Measurements from ENCODE around the gene CDC42EP4.
A peak's percentile ranks its signal among the peaks of the same experiment; 100 is the strongest.
"Not testable (repeated sequence)": the region's sequence is repeated elsewhere in the genome, so short reads cannot be mapped to it uniquely, and the experiment has no call there.

CDC42EP4 gene

DNA sequence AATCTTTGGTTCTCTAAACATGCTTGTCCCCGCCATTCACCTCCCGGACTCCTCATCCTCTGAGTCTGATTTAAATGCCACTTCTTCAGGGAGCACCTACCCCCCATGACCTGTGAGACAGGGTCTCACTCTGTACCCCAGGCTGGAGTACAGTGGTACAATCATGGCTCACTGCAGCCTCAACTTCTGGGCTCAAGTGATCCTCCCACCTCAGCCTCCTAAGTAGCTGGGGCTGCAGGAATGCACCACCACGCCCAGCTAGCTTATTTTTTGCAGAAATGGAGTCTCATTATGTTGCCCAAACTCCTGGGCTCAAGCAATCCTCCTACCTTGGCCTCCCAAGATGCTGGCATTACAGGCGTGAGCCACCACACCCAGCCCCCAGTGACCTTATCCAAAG, 37.3 kb downstream of the CDC42EP4 start:
- no peak for DNase-seq

DNA sequence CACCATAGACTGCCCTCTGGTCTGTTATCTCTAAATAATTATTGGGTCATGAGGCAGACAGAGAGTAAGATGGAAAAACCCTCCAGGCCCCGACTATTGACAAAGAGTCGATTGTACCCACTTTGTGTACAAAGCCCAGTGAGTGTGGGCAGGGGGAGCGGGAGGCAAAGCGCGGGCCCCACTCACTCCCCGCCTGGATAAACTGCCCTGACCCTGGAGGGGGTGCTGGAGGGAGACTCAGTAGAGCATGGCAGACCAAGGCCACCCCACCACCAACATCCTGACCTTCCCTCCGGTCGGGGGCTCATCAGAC, 38.9 kb downstream of the CDC42EP4 start:
- no peak for DNase-seq

DNA sequence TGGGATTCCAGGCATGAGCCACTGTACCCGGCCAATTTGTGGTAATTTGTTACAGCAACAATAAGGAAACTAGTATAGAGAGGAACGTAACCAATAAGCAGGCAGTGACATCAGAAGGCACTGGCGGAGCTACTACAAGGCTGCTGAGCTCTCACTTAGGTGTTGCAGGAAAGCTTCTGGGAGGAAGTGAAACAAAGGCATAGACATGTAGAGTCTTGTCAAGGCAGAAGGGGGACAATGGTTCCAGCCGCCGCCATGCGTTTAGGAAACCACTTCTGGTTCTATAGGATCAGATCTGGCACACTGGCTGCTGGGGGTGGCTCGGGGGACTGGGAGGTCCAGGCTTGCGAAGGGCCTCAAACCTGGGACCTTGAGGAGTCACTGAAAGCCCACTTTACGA, 40.7 kb downstream of the CDC42EP4 start:
- no peak for DNase-seq

DNA sequence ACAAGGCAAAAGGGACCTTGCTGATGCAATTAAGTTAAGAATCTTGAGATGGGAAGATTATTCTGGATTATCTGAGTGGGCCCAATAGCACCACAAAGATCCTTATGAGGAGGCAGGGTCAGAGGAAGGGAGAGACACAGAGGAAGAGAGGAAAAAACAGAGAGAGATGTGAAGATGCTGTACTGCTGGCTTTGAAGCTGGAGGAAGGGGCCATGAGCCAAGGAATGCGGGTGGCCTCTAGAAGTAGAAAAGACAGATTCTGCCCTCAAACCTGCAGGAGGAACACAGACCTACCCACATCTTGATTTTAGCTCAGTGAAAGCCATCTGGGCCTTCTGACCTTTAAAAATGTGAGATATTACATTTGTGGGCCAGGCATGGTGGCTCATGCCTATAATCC, 42.0 kb downstream of the CDC42EP4 start:
- DNase-seq, result no peak

DNA sequence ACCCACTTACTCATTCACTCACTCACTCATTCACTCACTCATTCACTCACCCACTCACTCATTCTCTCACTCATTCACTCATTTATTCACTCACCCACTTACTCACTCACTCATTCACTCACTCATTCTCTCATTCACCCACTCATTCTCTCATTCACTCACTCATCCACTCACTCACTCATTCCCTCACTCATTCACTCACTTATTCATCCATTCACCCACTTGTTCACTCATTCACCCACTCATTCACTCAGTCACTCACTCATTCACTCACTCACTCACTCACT, 42.5 kb downstream of the CDC42EP4 start:
- DNase-seq, result no peak

DNA sequence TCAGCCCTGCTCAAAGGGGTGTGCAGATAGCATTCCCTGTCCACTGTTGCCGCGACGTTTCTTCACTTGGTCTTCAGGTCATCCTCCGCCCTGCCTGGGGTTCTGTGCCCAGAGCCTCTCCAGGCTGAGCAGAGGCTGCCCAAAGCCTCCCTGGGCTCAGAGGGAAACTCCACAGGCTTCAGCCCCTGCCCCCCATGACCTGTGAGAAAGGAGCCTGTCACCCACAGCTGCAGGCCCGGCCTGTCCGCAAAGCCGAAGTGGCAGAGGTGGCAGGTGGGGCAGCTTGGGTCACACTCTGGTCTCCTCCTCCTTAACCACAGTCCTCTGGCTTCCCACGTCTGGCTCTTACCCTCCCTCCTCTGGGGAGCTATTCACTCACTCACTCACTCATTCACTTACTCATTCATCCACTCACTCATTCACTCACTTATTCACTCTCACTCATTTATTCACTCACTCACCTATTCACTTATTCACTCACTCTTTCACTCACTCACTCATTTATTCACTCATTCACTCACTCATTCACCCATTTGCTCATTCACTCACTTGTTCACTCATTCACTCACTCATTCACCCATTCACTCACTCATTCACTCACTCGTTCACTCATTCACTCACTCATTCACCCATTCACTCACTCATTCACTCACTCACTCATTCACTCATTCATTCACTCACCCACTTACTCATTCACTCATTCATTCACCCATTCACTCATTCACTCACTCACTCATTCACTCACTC, 43.0 kb downstream of the CDC42EP4 start:
- DNase-seq, result no peak

DNA sequence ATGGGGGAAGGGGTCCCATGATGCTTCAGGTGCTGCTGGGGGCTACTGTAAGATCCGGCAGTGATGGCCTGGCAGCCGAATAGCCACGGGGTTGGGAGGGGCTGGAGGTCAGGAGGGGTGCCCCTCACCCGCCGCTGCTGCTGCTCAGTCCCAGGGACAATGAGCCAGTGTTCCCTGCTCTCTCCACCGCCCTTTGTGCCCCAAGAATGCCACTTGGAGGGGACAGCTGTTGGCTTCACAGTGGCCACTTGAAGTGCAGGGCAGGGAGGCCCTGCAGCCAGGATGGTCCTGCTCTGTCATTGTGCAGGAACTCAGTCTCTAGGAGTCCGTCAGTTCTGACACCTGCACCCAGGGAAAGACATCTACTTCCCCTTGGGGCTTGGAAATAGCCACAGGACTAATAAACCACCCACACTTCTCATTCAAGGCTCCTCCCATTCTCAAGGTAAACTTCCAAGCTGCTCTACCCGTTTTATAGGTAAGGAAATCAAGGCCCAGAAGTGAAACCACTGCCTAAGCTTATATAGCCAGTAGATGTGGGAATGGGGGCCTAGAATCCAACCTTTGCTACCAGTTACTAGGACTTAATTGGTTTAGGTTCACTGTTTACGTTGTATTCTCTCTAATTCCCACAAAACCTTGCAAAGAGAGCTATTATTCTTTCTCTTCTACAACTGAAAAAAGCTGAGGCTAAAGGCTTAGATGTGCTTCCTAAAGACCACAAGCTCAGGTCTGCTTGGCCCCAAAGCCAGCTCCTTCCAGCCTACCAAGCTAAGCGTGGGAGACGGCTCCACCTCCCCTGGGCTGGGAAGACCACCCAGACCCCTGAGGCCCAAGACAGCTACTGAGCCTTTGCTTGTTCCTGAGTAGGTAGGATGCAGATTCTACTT, 43.9 kb downstream of the CDC42EP4 start:
- no peak for DNase-seq

DNA sequence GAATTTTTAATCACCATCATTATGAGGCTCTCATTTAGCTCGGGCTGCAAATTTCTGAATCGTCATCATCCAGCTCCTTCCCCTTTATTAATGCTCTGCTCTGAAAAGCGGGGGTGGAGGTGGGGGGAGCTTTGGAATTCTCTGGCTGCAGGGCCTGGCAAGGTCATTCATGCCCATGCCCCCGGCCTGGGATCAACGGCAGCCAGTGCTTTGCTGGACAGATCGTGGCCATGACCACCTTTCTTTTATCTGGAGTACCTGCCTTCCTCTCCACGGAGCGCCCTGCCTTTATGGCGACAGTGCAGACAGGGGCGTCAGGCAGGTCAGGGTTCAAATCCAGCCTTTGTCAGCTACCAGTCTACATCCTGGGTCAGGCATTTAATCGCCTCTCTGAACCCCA, 45.0 kb downstream of the CDC42EP4 start:
- no peak for DNase-seq

DNA sequence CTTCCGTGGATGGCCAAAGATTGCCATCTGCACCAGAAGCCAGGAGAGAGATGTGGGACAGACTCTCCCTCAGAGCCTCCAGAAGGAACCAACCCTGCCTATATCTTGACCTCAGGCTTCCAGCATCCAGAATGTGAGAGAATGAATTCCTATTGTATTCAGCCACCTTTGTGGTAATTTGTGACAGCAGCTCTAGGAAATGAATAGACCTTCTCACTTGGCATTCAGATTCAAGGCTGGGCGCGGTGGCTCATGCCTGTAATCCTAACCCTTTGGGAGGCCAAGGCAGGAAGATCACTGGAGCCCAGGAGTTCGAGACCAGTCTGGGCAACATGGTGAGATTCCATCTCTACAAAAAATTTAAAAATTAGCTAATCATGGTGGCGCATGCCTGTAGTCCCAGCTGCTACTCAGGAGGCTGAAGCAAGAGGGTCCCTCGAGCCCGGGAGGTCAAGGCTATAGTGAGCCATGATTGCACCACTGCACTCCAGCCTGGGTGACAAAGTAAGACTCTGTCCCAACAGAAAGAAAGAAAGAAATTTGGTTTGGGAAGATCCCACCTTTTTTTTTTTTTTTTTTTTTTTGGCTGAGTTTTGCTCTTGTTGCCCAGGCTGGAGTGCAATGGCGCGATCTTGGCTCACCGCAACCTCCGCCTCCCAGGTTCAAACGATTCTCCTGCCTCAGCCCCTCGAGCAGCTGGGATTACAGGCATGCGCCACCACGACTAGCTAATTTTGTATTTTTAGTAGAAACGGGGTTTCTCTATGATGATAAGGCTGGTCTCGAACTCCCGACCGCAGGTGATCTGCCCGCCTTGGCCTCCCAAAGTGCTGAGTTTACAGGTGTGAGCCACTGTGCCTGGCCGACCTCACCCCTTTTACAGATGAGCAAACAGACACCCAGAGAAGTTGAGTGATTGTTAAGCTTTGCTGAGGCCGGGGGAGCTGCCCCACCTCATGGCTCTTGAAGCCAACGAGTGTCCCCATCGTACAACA, 45.9 kb downstream of the CDC42EP4 start:
- DNase-seq, result no peak

DNA sequence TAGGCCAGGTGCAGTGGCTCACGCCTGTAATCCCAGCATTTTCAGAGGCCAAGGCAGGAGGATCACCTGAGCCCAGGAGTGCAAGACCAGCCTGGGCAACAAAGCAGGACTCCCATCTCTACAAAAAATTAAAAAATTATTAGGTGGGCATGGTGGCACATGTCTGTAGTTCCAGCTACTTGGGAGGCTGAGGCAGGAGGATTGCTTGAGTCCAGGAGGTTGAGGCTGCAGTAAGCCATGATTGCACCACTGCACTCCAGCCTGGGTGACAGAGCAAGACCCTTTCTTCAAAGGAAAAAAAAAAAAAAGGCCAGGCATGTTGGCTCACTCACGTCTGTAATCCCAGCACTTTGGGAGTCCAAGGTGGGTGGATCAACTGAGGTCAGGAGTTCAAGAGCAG, 47.4 kb downstream of the CDC42EP4 start:
- DNase-seq, result not testable (repeated sequence)

DNA sequence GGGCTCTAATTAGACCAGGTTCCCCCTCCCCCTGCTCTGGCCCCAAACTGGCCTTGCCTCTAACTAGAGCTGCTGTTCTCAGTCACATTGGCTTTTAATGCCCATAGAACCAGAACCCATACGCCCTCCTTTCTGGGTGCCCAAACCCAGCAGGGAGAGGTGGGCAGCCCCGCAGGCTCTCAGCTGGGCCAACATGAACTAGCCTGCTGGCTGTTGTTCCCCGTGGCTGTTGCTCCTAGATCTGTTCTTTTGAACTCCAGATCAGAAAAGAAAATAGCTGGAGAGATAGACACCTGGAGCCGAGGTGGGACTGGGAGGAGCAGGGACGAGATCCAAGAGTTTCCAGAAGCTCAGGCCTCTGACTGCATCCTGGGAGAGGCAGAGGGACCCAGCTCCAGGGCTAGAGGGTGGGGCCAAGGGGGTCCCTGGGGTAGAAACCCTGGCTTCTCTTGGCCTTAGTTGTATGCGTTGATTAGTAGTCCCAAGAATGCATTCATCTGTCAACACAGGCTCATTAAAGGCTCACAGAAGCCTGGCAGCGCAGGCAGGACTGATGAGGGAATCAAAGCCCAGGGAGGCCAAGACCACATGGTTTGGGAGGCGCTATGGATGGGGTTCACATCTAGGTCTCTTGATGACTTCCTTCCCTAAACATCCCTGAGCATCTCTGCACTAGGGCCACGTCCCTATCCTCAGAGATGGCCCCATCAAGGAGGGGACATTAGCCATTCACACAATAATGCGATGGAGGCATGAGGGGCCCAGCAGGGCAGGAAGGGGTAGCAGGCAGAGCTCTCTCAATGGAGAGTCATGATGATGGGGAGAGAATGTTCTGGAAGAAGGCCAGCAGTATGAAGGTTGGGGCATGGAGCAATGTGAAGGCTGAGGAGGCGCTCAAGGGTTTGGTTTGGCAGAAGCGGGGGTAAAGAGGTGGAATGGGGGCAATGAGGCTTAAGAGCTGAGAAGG, 48.8 kb downstream of the CDC42EP4 start:
- DNase-seq, result no peak

DNA sequence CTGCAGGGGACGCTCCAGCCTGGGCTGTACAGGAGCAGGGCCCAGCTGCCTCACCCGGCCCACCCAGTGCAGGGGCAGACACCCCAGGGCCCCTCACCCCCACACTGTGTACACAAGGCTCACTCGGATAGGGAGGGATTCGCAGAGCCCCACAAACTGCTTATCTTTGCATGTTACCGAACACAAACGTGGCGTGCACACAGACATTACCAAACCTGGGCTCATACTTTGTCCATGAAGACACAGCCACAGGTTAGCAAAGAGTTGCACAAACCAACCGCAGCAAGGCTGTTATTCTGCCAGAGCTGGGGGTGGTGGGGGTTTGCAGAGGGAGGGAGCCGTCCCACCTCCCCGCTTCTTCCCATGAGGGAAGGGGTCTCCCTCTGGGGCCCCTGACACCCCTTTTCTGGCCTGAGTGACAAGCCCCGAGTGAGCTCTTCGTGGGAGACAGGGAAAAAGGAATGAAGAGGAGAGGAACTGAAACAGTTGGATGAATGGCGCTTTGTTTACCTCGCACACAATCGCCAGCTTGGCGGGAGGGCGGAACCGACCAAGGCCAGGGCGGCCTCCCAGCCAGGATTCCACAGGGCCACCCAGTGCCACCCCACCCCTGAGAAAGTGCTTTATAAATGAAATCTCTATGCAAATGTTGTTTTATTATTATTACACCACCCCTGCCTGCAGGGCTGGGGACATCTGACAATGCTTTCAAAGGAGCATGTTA, 49.7 kb downstream of the CDC42EP4 start:
- no peak for DNase-seq

DNA sequence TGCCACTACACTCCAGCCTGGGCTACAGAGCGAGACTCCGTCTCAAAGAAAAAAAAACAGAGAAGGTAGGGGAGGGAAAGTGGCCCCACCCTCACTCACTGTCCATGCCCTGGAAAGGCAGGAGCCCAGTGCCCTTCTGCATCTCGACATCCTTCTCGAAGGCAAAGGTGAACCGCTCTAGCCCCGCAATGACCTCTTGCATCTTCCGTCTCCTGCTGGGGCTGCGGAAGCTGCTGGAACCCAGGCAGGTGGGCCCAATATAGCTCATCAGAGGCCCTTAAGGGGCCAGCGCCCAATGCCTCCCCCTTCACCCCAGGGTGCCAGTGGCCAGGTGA, 50.2 kb downstream of the CDC42EP4 start, which contains the start of gene CPSF4L:
Gene CPSF4L (minus strand): TSS at position 264 of the 335 bp plus-strand sequence. CDS start 62 bp downstream, at position 202.
- DNase-seq, result no peak

DNA sequence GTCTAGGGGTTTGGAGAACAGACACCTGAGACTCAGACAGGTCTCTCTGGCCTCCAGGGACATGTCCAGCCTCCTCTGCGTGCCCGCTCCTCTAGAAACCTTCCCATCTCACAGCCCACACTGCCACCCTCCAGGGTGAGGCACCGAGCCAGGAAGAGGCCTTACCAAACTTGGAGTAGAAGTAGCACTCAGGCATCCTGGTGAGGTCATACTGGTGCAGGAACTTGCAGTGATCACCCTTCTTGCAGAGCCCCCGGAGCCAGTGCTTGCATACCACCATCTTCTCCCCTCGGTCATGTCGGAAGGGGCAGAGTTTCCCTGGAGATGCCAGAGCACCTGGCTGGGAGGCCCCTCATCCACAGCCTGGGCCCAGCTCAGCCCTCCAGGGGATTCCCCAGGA, 54.3 kb downstream of the CDC42EP4 start:
- no peak for DNase-seq

DNA sequence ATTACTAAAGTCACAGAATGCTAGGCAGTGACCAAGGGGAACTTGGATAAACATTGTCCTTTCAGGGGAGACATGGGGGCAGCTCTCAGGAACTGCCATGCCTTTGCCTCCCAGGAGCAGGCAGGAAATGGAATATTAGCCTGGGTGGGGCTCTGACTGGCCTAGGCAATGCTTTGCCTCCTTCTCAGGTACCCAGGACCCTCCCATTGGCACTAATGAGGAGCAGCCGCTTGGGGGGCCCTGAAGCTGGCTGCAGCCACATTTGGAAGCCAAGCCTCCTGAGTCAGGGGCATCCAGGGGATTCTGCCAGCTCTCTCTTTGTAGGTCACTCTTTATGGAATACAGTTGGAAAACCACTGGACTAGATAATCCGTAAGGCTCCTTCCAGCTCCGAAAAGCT, 55.6 kb downstream of the CDC42EP4 start:
- no peak for DNase-seq

DNA sequence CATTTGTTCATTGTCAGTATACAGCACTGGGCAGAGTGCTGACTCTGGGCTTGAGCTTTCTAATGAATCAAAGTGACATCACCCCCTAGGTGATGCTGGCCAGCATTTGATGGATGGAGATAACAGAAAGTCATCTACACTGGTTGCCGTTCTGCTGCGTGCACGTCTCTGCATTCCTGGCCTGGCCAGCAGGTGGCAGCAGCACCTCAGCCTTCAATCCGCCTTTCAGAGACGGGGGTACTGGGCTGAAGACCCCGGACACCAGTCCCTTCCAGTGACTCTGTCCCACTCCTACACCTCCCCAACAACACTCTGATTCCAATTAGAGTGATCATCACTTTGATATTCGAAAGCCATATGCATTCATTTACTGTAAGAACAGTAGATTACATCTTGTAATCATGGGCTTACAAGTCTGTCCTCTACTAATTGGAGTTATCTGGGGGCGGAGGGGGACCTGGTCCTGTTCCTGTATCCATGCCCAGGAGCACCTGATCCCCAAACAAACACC, 56.1 kb downstream of the CDC42EP4 start:
- DNase-seq, result peak; percentile 19 to 47

DNA sequence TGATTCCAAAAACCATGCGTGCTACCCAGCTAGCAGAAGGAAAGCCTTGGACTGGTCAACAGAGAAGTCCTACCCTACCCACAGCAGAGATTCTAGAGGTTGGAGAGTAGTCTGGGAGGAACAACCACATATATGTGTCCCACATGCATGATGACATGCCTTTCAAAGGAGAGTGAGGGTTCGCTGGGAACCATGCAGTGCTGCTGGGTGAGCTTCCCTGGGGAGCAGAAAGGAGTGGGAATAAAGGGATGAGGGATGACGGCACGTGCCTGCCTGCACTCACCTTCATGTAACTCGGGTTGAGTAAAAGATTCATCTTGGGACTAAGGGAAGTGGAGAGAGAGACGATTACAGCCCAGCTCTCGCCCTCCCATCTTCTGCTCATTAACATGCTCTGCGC, 59.9 kb downstream of the CDC42EP4 start:
- DNase-seq, result no peak

DNA sequence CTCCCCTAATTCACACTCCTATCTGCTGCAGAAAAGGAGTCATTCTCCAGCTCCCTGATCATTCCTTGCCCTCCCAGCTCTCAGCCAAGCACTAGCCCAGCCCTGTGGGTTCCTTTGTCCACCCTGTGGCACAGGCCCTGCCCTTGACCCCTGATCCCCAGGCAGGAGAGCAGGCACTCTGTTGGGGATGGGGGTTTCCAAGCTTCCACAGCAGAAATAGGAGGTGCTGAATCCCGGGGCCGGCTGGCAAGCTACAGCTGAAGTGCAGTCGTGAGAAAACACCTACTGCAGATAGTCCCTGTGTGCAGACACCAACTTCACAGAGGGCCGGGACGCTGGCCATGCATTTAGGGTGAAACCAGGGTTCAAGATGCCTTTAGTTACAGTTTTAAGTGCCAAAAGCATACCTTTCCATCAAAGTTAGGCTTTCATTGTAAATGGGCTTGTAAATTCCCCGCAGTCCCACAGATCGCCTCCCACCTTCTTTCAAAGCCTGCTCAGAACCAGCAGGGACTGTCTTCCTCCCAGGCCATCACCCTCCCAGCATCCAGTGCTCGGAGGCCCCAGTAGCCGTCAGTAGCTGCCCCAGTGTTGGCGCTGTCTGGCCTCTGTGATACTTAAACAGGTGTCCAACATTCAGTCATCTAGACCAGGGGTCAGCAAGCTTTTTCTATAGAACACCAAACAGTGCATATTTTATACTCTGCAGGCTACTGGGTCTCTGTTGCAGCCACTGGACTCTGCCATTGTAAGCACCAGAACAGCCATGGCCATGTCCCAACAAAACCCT, 60.8 kb downstream of the CDC42EP4 start:
- DNase-seq, result no peak

DNA sequence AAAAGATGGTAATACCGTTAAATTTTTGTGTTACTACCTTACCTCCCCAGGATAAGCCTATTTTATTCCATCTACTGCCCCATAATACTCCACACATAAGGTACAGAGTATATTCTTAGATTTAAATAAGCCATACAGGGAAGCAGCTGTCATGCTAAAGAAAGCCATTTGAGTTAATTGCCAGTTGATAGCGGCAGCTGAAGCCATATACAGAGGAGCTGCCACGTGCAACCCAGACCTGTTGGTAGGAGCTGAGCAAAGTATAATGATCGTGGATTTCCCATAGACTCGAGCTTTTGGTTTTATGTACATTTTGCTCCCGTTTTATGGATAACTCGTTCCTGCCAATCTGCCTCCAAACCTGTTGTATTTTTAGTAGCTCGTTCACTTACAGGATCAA, 62.1 kb downstream of the CDC42EP4 start:
- DNase-seq, result no peak

DNA sequence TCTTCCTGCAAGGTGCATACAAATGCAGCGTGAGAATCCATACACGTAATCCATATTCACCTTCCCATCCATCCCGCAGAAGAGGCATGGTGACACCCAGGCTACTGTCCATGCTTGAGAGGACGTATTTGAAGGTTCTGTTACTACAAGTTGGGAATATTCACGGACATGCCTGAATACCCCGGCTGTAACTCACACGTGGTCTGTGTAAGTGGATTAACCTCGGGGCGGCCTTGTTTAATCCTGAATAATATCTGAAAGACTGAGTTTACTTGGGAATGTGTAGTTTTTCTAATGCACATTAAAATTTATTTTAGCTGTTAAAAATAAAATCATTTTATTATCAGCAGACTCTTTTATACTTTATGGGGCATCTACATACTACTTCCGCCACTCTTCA, 63.3 kb downstream of the CDC42EP4 start:
- no peak for DNase-seq

All from CD4-positive, alpha-beta T cell treated with Interferon alpha-2 for 1 hour (primary cell).